HK-2 (cell line): ENCODE measurements around the gene RNF13.

Experiments used
- DNase-seq: peaks from one replicate; pipeline ENCODE4 v3.0.0-alpha.2; 2018; ENCODE audit not compliant: unreplicated experiment

Gene RNF13

DNA sequence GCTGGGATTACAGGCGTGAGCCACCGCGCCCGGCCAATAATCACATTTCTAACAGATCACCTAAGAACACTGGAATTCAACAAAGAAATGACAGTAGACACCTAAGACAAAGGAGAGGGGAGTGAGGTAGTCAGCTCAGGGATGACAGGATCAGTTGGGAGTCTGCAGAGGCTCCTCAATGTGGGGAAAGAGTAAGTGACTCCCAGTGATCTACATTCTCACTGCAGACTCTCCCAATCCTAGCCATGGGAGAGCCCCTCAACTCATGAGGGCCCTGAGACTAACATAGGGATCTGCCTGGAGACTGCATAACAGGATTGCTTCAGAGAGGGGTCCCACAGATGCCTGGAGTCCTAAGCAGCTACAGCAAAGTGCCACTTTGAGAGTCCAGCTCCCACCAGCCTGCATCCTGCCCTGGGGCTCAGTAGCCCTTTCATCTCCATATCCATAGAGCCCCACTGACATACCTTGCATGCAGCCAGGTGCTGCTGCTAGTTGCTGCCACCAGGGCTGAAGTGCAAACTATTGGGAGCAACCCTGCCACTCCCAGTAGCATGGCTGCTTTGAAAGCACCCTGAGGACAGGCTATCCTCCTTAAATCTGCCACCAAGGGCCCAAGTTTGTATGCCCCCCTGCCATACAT, 179.5 kb downstream of the RNF13 start:
- no peak for DNase-seq

DNA sequence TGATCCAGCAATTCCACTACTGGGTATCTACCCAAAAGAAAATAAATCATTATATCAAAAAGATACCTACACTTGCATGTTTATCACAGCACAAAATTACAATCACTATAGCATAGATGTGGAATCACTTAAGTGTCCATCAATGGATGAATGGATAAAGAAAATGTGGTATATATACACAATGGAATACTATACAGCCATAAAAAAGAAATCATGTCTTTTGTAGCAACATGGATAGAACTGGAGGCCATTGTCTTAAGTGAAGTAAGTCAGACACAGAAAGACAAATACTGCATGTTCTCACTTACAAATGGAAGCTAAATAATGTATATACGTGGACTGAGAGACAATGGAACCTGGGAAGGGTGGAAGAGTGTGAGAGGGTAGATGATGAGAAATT, 185.9 kb downstream of the RNF13 start:
- no peak for DNase-seq

DNA sequence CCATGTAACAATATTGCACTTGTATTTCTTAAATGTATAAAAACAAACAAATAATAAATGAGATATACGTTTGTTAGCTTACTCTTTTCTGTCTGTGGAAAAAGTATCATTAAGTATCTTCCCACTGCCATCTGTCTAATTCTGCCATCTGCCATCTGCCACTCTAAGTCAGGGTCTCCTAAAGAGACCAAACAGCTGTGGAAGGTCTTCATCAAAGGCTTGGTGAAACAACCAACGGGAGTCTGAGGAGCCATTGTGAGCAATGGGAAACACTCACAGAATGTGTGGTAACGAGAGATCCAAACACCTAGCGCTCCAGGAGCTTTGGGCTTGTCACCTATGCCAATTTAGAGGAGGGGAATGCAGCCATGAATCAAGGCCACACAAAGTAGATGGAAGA, 186.4 kb downstream of the RNF13 start:
- no peak for DNase-seq

DNA sequence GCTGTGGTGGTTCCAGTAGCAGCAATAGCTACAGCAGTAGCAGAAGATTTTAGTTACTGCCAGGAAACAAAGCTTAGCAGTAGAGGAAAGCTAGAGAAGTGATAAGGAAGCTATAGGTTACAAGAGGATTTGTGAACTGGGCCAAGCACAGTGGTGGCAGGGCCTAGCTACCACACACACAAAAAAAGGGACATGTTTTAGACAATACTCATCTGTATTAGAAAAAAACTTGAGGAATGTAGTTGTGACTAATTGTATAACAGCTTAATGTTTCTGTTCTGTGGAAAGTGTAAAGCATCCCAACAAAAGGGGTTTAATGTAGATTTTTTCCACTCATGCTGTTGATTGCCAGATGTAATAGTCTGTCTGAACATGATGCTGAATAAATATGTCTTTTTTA, 187.6 kb downstream of the RNF13 start:
- no peak for DNase-seq

DNA sequence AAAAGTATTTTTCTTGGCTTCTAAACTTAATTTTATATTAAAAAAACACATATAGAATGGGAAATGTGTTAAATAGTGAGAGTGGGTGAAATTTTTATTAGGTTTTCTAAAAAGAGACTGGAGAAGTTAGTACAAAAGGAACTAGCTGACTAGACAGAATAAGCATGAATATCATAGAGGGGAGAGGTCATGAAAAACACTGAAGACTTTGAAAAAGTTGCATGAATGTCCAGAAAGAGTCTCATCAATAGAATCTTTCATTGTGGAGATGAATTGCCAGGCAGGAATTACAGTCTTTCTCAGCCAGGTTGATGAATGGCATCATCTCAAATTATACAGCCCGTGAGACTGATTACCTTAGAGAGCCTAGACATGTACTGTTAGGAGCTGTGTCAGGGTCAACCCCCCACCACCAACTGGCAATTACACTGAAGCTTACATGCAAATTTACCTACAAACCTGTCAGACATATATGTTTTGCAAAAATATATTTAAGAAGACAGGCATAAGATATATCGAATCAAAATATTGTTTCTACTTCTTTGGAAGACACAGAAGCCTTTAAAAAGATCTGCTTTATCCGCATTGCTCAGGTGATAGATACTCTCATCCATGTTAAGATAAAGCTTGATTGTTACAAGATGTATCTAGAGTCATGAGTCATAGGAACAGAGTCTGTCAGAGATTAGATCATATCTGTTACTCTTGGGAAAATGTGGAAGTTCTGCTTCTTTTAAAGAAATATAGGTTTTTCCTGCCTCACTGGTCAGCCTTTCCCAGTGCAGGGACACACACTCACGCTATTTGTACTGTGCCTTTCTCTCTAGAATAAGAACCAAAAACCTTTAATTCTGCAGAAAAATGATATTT, 192.5 kb downstream of the RNF13 start:
- no peak for DNase-seq

DNA sequence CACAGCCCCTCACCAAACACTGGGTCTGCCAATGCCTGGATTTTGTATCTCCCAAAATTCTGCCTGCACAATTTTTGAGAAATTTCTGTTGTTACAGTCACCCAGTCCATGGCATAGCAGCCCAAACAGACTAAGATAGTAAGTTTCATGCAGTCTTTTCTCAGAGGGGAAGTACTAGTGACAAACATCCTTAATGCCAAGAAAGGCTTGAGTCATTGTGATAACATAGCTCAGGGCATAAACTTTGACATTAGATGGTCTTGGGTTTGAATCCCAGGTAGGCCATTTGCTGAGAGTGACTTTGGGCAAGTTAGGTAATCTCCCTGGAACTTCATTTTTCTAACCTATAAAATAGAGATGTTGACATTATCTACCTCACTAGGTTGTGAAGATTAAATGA, 193.8 kb downstream of the RNF13 start:
- no peak for DNase-seq
